Effector CD4-positive, alpha-beta T cell (primary cell): ENCODE results near the gene NTN1.

Experiments used
- DNase-seq: peaks from one replicate; pipeline ENCODE4 v3.0.0-alpha.2; 2020

NTN1 gene

GRCh38 chr17:9006175-9006767 lies 15.0 kb upstream of the NTN1 start:
- no peak for DNase-seq

- DNase-seq, result no peak
These were observed 14.1 kb upstream of the NTN1 start for GRCh38 chr17:9007052-9007714.

GRCh38 chr17:9009096-9009495 lies 12.2 kb upstream of the NTN1 start:
- DNase-seq, result no peak

- DNase-seq, result no peak
These were observed 11.6 kb upstream of the NTN1 start for GRCh38 chr17:9009737-9010136.

GRCh38 chr17:9011001-9011400 lies 10.3 kb upstream of the NTN1 start:
- DNase-seq, result no peak

- no peak for DNase-seq
These were observed 4.3 kb upstream of the NTN1 start for GRCh38 chr17:9016941-9017552.

GRCh38 chr17:9018726-9019125 lies 2.6 kb upstream of the NTN1 start:
- DNase-seq, result no peak

- DNase-seq, result no peak
These were observed 1.1 kb upstream of the NTN1 start for GRCh38 chr17:9020096-9020823.

- DNase-seq, result no peak
These were observed 519 bp upstream of the NTN1 start for GRCh38 chr17:9020824-9021157.

- no peak for DNase-seq
These were observed 772 bp downstream of the NTN1 start for GRCh38 chr17:9021992-9022572.

- no peak for DNase-seq
These were observed 1.5 kb downstream of the NTN1 start for GRCh38 chr17:9022573-9023391.

GRCh38 chr17:9023392-9024218 lies 2.3 kb downstream of the NTN1 start:
- DNase-seq, result no peak

GRCh38 chr17:9024497-9024896 lies 3.2 kb downstream of the NTN1 start:
- DNase-seq, result no peak

GRCh38 chr17:9026741-9027140 lies 5.4 kb downstream of the NTN1 start:
- DNase-seq, result no peak

- DNase-seq, result no peak
These were observed 7.1 kb downstream of the NTN1 start for GRCh38 chr17:9028202-9028987.

GRCh38 chr17:9028988-9029570 lies 7.8 kb downstream of the NTN1 start:
- no peak for DNase-seq

- no peak for DNase-seq
These were observed 10.8 kb downstream of the NTN1 start for GRCh38 chr17:9032151-9032550.

- DNase-seq, result no peak
These were observed 11.3 kb downstream of the NTN1 start for GRCh38 chr17:9032583-9032982.

GRCh38 chr17:9035249-9035648 lies 13.9 kb downstream of the NTN1 start:
- DNase-seq, result no peak

- no peak for DNase-seq
These were observed 15.0 kb downstream of the NTN1 start for GRCh38 chr17:9036336-9036735.
